KG1 (cell line): ENCODE data around the gene CDHR5.
"Not testable (repeated sequence)": the region's sequence is repeated elsewhere in the genome, so short reads cannot be mapped to it uniquely, and the experiment has no call there.

Experiments used
- DNase-seq: peaks from one replicate; lab custom pipeline; 2025; lab: John Stamatoyannopoulos, UW

The CDHR5 gene

GRCh38 chr11:624705-625635 is at the start of gene CDHR5:
Gene CDHR5, minus strand, starts transcription at chr11:624955. Its CDS starts 53 bp downstream, at chr11:624902.
- no peak for DNase-seq

GRCh38 chr11:674406-674805 is 49.7 kb upstream of the CDHR5 start:
- DNase-seq: no peak

- DNase-seq: no peak
Measured at GRCh38 chr11:673866-674265, 49.1 kb upstream of the CDHR5 start.

- no peak for DNase-seq
Measured at GRCh38 chr11:665704-666281, 41.0 kb upstream of the CDHR5 start.

- no peak for DNase-seq
Measured at GRCh38 chr11:665062-665703, 40.4 kb upstream of the CDHR5 start.

GRCh38 chr11:662689-663274 is 38.0 kb upstream of the CDHR5 start:
- no peak for DNase-seq

- no peak for DNase-seq
Measured at GRCh38 chr11:660681-661444, 36.1 kb upstream of the CDHR5 start.

- DNase-seq: no peak
Measured at GRCh38 chr11:660281-660680, 35.5 kb upstream of the CDHR5 start.

GRCh38 chr11:659532-660085 is 34.9 kb upstream of the CDHR5 start:
- DNase-seq: no peak

GRCh38 chr11:657691-658126 is 33.0 kb upstream of the CDHR5 start:
- DNase-seq: no peak

- no peak for DNase-seq
Measured at GRCh38 chr11:656866-657265, 32.1 kb upstream of the CDHR5 start.

- no peak for DNase-seq
Measured at GRCh38 chr11:656426-656825, 31.7 kb upstream of the CDHR5 start.

GRCh38 chr11:655036-655726 is 30.4 kb upstream of the CDHR5 start:
- no peak for DNase-seq

GRCh38 chr11:654444-654843 is 29.7 kb upstream of the CDHR5 start:
- not testable (repeated sequence) for DNase-seq

- DNase-seq: no peak
Measured at GRCh38 chr11:653837-654236, 29.1 kb upstream of the CDHR5 start.

GRCh38 chr11:653136-653535 is 28.4 kb upstream of the CDHR5 start:
- DNase-seq: not testable (repeated sequence)

GRCh38 chr11:650482-650881 is 25.7 kb upstream of the CDHR5 start:
- no peak for DNase-seq

- DNase-seq: not testable (repeated sequence)
Measured at GRCh38 chr11:647672-648158, 23.0 kb upstream of the CDHR5 start.

GRCh38 chr11:646214-646613 is 21.5 kb upstream of the CDHR5 start:
- DNase-seq: no peak

GRCh38 chr11:645536-645935 is 20.8 kb upstream of the CDHR5 start:
- no peak for DNase-seq
